Ectodermal cell (in vitro differentiated cells): ENCODE data around the gene C11orf68.

Experiments
- H3K27ac ChIP-seq: 2 replicates; pipeline ENCODE4 v1.7.0; 2013; ENCODE audit warnings: mild to moderate bottlenecking, low read depth, low read length; ENCODE audit not compliant: insufficient read depth, poor library complexity, severe bottlenecking
- H3K27me3 ChIP-seq: 2 replicates; pipeline ENCODE4 v1.7.0; 2013; ENCODE audit warnings: mild to moderate bottlenecking, low read length; ENCODE audit not compliant: insufficient read depth, control insufficient read depth, poor library complexity, severe bottlenecking
- H3K36me3 ChIP-seq: one replicate; pipeline ENCODE4 v1.7.0; 2013; ENCODE audit warnings: low read length; ENCODE audit not compliant: control insufficient read depth, insufficient read depth
- H3K4me1 ChIP-seq: one replicate; pipeline ENCODE4 v1.7.0; 2013; ENCODE audit warnings: low read length; ENCODE audit not compliant: control insufficient read depth, insufficient read depth
- H3K4me3 ChIP-seq: 2 replicates; pipeline ENCODE4 v1.7.0; 2013; ENCODE audit warnings: low read depth, low read length, control low read depth; ENCODE audit not compliant: insufficient read depth
- H3K9me3 ChIP-seq: 2 replicates; pipeline ENCODE4 v1.7.0; 2013; ENCODE audit warnings: mild to moderate bottlenecking, low read length, moderate library complexity; ENCODE audit not compliant: control insufficient read depth
- WGBS, 2 experiments: methylation state at CpG; one replicate each; pipeline ENCODE4 v1.1.7; 2013; ENCODE audit warnings: missing lambda C conversion rate in 2 of 2; 5-methylcytosine and 5-hydroxymethylcytosine counted together

C11orf68 gene

DNA sequence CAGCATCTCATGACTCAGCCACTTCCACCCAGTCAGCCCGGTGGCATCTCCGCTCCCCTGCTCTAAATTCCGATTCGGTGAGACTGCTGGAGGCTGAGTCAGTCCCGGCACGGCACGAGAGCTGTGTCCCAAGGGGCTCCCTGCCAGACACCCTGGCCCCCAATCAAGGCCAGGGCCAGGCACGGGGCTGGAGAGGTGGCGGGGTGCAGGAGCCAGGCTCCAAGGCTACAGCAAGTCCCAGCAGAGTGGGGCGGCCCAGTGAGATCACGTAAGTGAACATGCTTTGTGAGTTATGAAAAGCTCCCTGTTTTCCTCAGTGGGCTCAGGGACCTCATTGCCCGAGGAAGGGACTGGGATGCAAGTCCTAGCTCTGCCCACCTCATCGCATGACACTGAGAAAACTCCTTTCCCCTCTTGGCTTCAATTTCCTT, 3.0 kb downstream of the C11orf68 start:
- 62 to 67% methylated on average over 13 of the region's 13 CpGs for WGBS, 2 experiments
- Histone ChIP-seq H3K4me3 (no peak overlapping the region), H3K27me3 (no peaks in the 10 kb centered on the region), H3K9me3 (no peaks in the 10 kb centered on the region), H3K36me3 (no peaks in the 10 kb centered on the region), H3K4me1 (no peaks in the 10 kb centered on the region), H3K27ac (no peak overlapping the region)

DNA sequence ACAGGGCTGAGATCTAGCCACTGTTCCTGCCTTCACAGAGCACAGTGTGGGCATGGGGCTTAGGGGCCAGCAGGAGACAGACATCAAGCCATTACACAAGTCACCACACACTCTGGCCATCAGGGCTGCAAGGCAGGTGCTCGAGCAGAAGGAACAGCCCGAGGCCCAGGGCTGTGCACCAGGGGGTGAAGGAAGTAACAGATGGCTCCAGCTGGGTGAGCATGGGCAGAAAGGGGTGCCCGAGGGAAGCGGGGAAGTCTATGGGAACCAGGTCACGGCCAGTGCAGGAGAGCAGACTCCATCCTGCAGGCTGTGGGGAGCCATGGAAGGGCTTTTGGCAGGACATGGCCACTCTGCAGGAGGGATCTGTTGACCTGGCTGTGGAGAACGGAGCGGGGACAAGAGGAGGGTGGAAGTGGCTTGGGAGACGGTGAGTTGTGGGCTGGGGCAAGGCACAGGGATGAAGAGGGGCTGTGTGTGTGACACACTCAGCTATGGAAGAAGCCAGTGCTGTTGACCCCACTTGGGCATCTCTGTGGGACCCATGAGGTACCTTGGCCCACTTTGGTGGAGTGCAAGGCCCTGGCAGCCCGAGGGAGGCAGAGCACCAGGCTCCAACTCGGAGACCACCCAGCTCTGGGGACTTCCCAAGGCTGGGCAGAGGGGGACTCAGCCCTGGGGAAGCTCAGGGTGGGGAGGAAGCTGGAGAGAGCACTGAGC, 3.6 kb downstream of the C11orf68 start:
- Histone ChIP-seq H3K4me1 (no peaks in the 10 kb centered on the region), H3K36me3 (no peaks in the 10 kb centered on the region), H3K27me3 (no peaks in the 10 kb centered on the region), H3K27ac (peak overlapping the region; percentile 16), H3K4me3 (no peak overlapping the region), H3K9me3 (no peaks in the 10 kb centered on the region)
- WGBS, 2 experiments = 76 to 81% methylated on average over 10 of the region's 10 CpGs

DNA sequence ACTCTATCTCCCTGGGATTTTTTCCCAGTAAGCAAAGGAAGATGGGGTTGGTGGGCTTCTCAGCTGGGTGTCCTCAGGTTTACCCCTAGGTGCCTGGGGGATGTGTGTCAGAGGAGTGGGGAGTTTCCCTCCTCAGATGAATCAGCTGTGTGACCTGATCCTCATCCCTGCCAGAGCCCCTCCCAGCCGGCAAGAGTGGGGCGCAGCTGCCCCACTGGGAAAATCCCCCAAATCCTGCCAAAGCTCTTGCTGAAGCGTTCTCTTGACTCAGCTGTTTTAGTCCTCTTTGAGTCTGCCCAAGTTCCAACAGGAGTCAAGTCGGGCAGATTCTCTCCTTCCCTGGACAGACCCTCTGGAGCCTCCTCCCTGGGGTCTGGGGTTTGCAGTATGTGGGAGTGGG, 6.0 kb downstream of the C11orf68 start:
- Histone ChIP-seq H3K9me3 (no peaks in the 10 kb centered on the region), H3K27ac (no peak overlapping the region), H3K4me3 (no peak overlapping the region), H3K36me3 (no peaks in the 10 kb centered on the region), H3K27me3 (peaks cover 4% of the 10 kb centered on the region), H3K4me1 (no peaks in the 10 kb centered on the region)
- WGBS, 2 experiments = 86 to 91% methylated on average over 4 of the region's 4 CpGs

DNA sequence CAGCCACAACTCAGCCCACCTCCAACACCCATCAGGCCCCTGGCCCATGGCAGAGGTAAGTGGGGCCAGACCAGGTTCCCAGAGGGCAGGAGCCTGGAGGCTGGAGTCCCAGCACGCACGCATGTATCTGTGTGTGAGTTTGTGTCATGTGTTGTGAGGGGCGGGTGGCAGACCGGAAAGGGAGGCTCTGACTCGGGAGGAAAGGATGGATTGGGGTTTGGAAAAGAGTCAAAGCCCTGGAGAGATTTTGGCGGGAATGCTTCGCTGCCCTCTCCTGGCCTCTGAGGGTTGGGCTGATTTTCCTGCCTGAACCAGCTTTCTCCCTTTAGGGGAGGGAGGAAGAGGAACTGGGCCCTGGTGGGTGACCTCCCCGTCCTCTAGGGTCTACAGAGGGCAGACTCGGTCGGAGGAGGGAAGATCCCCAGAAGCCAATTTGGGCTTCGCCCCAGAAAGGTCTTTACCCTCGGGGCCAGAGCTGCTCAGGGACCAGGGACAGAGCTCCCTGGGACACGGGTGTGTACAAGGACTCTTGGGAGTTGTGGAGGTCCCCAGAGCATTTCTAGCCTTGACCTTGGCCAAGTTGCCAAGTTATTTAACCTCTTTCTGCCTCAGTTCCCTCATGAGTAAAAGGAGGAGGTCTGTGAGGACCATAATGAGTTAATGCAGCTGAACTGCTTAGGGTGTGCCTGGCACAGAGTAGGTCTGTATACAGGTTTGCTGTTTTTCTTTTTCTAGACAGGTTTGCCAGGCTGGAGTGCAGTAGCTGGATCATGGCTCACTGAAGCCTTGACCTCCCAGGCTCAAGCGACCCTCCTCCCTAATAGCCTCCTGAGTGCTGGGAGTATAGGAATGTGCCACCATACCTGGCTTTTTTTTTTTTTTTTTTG, 6.9 kb downstream of the C11orf68 start:
- WGBS, 2 experiments = 43% methylated on average over 14 of the region's 14 CpGs
- H3K36me3 ChIP-seq = no peaks in the 10 kb centered on the region
- H3K27ac ChIP-seq = no peak overlapping the region
- H3K4me3 ChIP-seq = no peak overlapping the region
- no peaks in the 10 kb centered on the region for H3K4me1 ChIP-seq
- H3K9me3 ChIP-seq = no peaks in the 10 kb centered on the region
- H3K27me3 ChIP-seq = peaks cover 10% of the 10 kb centered on the region

DNA sequence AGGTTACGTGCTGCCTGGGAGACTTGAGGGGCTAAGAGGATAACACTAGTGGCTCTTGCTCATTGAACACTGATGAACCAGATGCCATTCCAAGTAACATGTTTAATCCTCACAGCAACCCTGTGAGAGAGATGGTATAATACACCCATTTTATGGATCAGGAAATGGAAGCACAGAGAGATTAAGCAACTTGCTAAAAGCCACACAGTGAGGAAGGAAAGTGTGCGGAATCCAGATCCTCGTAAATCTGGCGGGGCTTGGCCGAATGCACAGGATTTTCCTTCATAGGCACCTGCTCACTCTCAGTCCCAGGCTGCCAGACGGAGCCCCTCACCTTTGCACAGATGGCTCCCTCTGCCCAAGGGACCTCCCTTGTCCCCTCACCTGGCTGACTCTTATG, 11.0 kb downstream of the C11orf68 start:
- no peaks in the 10 kb centered on the region for H3K9me3 ChIP-seq
- no peak overlapping the region for H3K27ac ChIP-seq
- WGBS, 2 experiments = 86 to 91% methylated on average over 6 of the region's 6 CpGs
- H3K4me1 ChIP-seq = no peaks in the 10 kb centered on the region
- peaks cover 20% of the 10 kb centered on the region for H3K27me3 ChIP-seq
- no peaks in the 10 kb centered on the region for H3K36me3 ChIP-seq
- no peak overlapping the region for H3K4me3 ChIP-seq

DNA sequence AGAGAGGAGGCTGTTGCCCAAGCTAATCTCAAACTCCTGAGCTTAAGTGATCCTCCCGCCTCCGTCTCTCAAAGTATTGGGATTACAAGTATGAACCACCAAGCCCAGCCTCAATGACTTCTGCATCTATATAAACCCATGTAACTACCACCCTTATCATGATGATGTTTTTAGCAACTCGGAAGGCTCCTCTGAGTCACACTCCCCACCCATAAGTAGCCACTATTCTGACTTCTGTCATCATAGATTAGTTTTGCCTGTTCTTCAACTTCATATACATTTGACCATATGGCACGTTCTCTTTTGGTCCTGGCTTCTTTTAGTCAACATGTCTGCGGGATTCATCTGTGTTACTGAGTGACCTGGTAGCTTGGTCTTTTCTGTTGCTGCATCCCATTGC, 12.3 kb downstream of the C11orf68 start:
- 83 to 94% methylated on average over 5 of the region's 5 CpGs for WGBS, 2 experiments

DNA sequence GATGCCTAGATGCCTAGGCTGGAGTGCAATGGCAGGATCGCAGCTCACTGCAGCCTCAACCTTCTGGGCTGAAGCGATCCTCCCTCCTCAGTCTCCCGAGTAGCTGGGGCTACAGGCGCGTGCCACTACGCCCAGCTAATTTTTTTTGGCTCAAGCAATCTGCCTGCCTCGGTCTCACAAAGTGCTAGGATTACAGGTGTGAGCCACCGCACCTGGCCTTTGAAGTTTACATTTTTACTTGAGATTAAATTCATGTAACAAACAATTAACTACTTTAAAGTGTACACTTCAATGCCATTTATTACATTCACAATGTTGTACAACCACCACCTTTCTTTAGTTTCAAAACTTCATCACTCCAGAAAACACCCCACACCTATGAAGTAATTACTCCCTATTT, 15.1 kb downstream of the C11orf68 start:
- Histone ChIP-seq H3K27ac (no peak overlapping the region), H3K9me3 (no peaks in the 10 kb centered on the region), H3K4me1 (peaks cover 5% of the 10 kb centered on the region), H3K36me3 (no peaks in the 10 kb centered on the region), H3K27me3 (peaks cover 58% of the 10 kb centered on the region), H3K4me3 (no peak overlapping the region)
- 78 to 80% methylated on average over 8 of the region's 8 CpGs for WGBS, 2 experiments

More for the DNA sequence above, 12.3 kb downstream of the C11orf68 start:
- Histone ChIP-seq H3K9me3 (no peaks in the 10 kb centered on the region), H3K27ac (no peak overlapping the region), H3K27me3 (peaks cover 33% of the 10 kb centered on the region), H3K4me3 (no peak overlapping the region), H3K36me3 (no peaks in the 10 kb centered on the region), H3K4me1 (no peaks in the 10 kb centered on the region)

DNA sequence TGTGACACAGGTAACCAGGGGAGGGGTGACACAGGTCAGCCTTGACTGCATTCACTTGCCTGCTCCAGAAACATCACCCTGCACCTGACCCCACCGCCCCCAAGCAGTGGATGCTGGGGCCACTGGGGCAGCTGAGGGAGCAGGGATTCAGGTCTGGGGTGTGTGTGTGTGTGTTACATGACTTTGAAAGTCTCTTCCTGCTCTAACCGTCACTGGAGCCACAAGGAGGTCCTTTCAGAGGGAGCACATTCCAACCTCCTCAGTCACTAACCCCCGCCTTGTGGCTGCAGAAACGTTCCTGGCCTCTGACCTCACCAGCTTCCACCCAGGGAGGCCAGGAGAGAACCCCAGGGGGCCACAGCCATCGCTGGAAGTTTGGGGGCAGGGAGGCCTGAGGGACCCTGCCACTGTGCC, 15.8 kb downstream of the C11orf68 start:
- peaks cover 5% of the 10 kb centered on the region for H3K4me1 ChIP-seq

DNA sequence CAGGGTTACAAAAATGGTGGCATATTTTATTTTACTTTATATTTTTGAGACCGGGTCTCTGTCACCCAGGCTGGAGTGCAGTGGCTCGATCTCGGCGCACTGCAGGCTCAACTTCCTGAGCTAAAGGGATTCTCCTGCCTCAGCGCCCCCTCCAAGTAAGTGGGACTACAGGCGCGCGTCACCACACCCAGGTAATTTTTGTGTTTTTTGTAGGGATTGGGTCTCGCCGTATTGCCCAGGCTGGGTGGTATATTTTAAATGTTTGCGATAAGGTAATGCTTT, 18.0 kb downstream of the C11orf68 start:
- 69 to 76% methylated on average over 8 to 11 of the region's 11 CpGs for WGBS, 2 experiments
- Histone ChIP-seq H3K27me3 (peaks cover 74% of the 10 kb centered on the region), H3K9me3 (no peaks in the 10 kb centered on the region), H3K4me3 (no peak overlapping the region), H3K27ac (no peak overlapping the region), H3K36me3 (no peaks in the 10 kb centered on the region), H3K4me1 (peaks cover 5% of the 10 kb centered on the region)

More for the DNA sequence above, 15.8 kb downstream of the C11orf68 start:
- Histone ChIP-seq H3K4me3 (no peak overlapping the region), H3K36me3 (no peaks in the 10 kb centered on the region), H3K9me3 (no peaks in the 10 kb centered on the region), H3K27me3 (peaks cover 64% of the 10 kb centered on the region), H3K27ac (no peak overlapping the region)
- WGBS, 2 experiments = 9 to 10% methylated on average over 5 of the region's 5 CpGs

DNA sequence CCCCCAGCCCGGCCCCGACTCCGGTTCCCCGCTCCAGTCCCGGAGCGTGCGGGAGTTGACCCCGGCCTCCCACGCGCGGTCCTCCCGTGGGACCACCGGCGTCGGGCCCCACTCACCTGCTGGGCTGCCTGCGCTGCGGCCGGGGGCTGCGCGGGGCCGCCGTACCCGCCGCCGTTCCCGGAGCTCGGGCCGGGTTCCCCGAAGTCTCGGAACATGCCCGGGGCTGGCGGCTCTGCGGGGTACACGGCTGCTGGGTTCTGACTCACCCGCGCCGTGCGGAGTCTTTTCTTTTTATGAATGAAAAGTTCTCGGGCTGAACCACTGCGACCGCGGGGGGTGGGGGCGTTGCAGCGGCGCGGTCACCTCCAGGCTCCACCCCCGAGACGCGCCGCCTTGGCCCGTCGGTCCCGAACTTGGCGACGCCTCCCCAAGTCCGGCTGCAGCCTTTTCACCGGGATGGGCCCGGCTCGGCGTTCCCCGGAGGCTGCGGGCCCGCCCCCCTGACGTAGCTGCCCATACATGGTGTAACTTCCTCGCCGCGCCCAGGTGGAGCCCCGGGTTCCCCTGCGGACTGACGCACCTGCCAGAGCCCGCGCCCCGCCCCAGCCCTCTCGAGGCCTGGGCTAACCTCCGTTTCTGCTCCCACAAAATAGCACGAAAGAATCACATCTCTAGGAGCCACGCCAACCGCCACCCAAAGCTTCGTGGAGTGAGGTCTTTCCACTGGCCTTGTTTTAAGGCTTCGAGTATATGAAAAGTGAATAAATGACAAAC, 18.6 kb downstream of the C11orf68 start, which contains the start of gene FOSL1:
FOSL1 (minus strand) TSS at position 264 of the 774 bp plus-strand sequence; CDS start at position 215, 49 bp downstream.
- H3K27me3 ChIP-seq = peaks cover 79% of the 10 kb centered on the region
- 2 to 3% methylated on average over 79 to 80 of the region's 80 CpGs for WGBS, 2 experiments
- H3K36me3 ChIP-seq = no peaks in the 10 kb centered on the region
- H3K4me1 ChIP-seq = peaks cover 5% of the 10 kb centered on the region
- H3K9me3 ChIP-seq = no peaks in the 10 kb centered on the region
- H3K4me3 ChIP-seq = peak within 1 kb of the TSS; percentile 34
- H3K27ac ChIP-seq = no peak within 1 kb of the TSS
